ENCODE results near the gene GMDS. TPM values are rescaled to one million over a fixed set of nuclear protein-coding genes. Genes with fewer than 3 reads are reported as not detected.

The GMDS gene
- total RNA-seq, 1 experiment from 2014 or later, result 35.0 TPM

GRCh38 chr6:1893470-1894130 lies 351.8 kb downstream of the GMDS start:
- ATAC-seq, result peak; percentile 82
- Mint-ChIP-seq H3K4me1 (peaks cover 8% of the 10 kb centered on the region), H3K9me3 (no peaks in the 10 kb centered on the region), H3K27ac (0 out of 2 replicates have a peak overlapping the region, but pooled peaks have one; percentile 4), H3K36me3 (no peaks in the 10 kb centered on the region), H3K27me3 (ENCODE audit: low read depth) (no peaks in the 10 kb centered on the region), H3K4me3 (no peak overlapping the region)
- TF ChIP-seq ATF1 (CRISPR knock-in tag; IDR thresholded peaks at IDR 0.05), result no peak
- TF ChIP-seq CTCF (IDR thresholded peaks at IDR 0.05), result 0 out of 2 replicates have a peak, but pooled peaks have one; percentile 16
- CTCF ChIA-PET, result interaction anchor here (0.6 to 2.2 kb wide), 13 partner anchors 8 to 460 kb away, joined by 3 to 8 read pairs (median 4); no protein-coding TSS in a partner anchor
- POLR2A ChIA-PET, result no interaction called here
- DNase-seq (ENCODE audit: low spot score), result peak; percentile 64

GRCh38 chr6:1892716-1893115 lies 352.7 kb downstream of the GMDS start:
- no peak overlapping the region for H3K27ac Mint-ChIP-seq
- ChIA-PET CTCF (interaction anchor here (0.9 to 2.2 kb wide), 7 partner anchors 18 to 461 kb away, joined by 3 to 8 read pairs (median 4); no protein-coding TSS in a partner anchor), POLR2A (no interaction called here)
- ATAC-seq (no peak), DNase-seq (ENCODE audit: low spot score) (no peak)
- H3K36me3 Mint-ChIP-seq, result no peaks in the 10 kb centered on the region
- TF ChIP-seq ZNF232 (CRISPR knock-in tag; IDR thresholded peaks at IDR 0.05) (no peak), MAX (CRISPR knock-in tag; IDR thresholded peaks at IDR 0.05) (no peak), ZNF281 (CRISPR knock-in tag; IDR thresholded peaks at IDR 0.05) (no peak), ZNF416 (CRISPR knock-in tag; IDR thresholded peaks at IDR 0.05) (no peak), TEAD4 (CRISPR knock-in tag; IDR thresholded peaks at IDR 0.05) (no peak), IRF1 (CRISPR knock-in tag; IDR thresholded peaks at IDR 0.05) (no peak), GTF2I (CRISPR knock-in tag; conservative IDR thresholded peaks at IDR 0.05) (no peak), FOXK1 (CRISPR knock-in tag; IDR thresholded peaks at IDR 0.05) (no peak), HMGXB4 (CRISPR knock-in tag; IDR thresholded peaks at IDR 0.05) (no peak), STAT6 (CRISPR knock-in tag; conservative IDR thresholded peaks at IDR 0.05; ENCODE audit: low read depth) (no peak), ATF3 (CRISPR knock-in tag; conservative IDR thresholded peaks at IDR 0.05) (no peak)
- no peaks in the 10 kb centered on the region for H3K27me3 Mint-ChIP-seq (ENCODE audit: low read depth)
- no peaks in the 10 kb centered on the region for H3K9me3 Mint-ChIP-seq
- peaks cover 8% of the 10 kb centered on the region for H3K4me1 Mint-ChIP-seq
- no peak overlapping the region for H3K4me3 Mint-ChIP-seq

Data from WTC11 (cell line).